H9 (cell line): ENCODE data around the gene ANGPT4. TPM values are rescaled to one million over a fixed set of nuclear protein-coding genes. Genes with fewer than 3 reads are reported as not detected.
A peak's percentile ranks its signal among the peaks of the same experiment; 100 is the strongest.

Source experiments
- DNase-seq: peaks from one replicate; pipeline ENCODE4 v3.0.0-alpha.2; 2017
- H2AFZ ChIP-seq: one replicate; pipeline ENCODE4 v1.6.1; 2013; ENCODE audit warnings: mild to moderate bottlenecking, low read length, control low read depth, moderate library complexity
- H2AK5ac ChIP-seq: 2 replicates; pipeline ENCODE4 v1.6.1; 2013; ENCODE audit warnings: low read length, control low read depth, mixed read lengths; ENCODE audit not compliant: insufficient read length
- H2BK120ac ChIP-seq: one replicate; pipeline ENCODE4 v1.6.1; 2013; ENCODE audit warnings: low read depth, mild to moderate bottlenecking, low read length, control low read depth, inconsistent platforms; ENCODE audit not compliant: poor library complexity, severe bottlenecking
- H2BK12ac ChIP-seq: 2 replicates; pipeline ENCODE4 v1.6.1; 2013; ENCODE audit warnings: low read length, control low read depth, mixed read lengths, low read depth; ENCODE audit not compliant: insufficient read length
- H2BK15ac ChIP-seq: 2 replicates; pipeline ENCODE4 v1.6.1; 2013; ENCODE audit warnings: low read depth, low read length, control low read depth
- H2BK20ac ChIP-seq: one replicate; pipeline ENCODE4 v1.6.1; 2013; ENCODE audit warnings: low read depth, mild to moderate bottlenecking, low read length, control low read depth, inconsistent platforms; ENCODE audit not compliant: poor library complexity, severe bottlenecking
- H2BK5ac ChIP-seq: 2 replicates; pipeline ENCODE4 v1.6.1; 2013; ENCODE audit warnings: low read length, control low read depth, mixed read lengths; ENCODE audit not compliant: insufficient read length
- H3K14ac ChIP-seq: 2 replicates; pipeline ENCODE4 v1.6.1; 2013; ENCODE audit warnings: low read length, control low read depth; ENCODE audit not compliant: insufficient read depth
- H3K18ac ChIP-seq: 2 replicates; pipeline ENCODE4 v1.6.1; 2013; ENCODE audit warnings: low read depth, mild to moderate bottlenecking, mixed read lengths, low read length, control low read depth; ENCODE audit not compliant: insufficient read length
- H3K23ac ChIP-seq: 2 replicates; pipeline ENCODE4 v1.6.1; 2013; ENCODE audit warnings: low read length, control low read depth, mixed read lengths, low read depth; ENCODE audit not compliant: insufficient read length
- H3K23me2 ChIP-seq: 2 replicates; pipeline ENCODE4 v1.6.1; 2013; ENCODE audit warnings: low read depth, mild to moderate bottlenecking, mixed read lengths, low read length, control low read depth; ENCODE audit not compliant: insufficient read length, poor library complexity, severe bottlenecking
- H3K27ac ChIP-seq: 2 replicates; pipeline ENCODE4 v1.5.1; 2013; ENCODE audit warnings: low read length, control low read depth, mixed read lengths, low read depth; ENCODE audit not compliant: insufficient read length
- H3K27me3 ChIP-seq: 2 replicates; pipeline ENCODE4 v1.6.1; 2013; ENCODE audit warnings: low read length, control low read depth, inconsistent platforms; ENCODE audit not compliant: insufficient read depth
- H3K4ac ChIP-seq: 2 replicates; pipeline ENCODE4 v1.6.1; 2013; ENCODE audit warnings: low read depth, mild to moderate bottlenecking, control low read depth, inconsistent platforms, low read length, moderate library complexity
- H3K4me1 ChIP-seq: 2 replicates; pipeline ENCODE4 v1.6.1; 2013; ENCODE audit warnings: low read length, control low read depth, inconsistent platforms; ENCODE audit not compliant: insufficient read depth
- H3K4me2 ChIP-seq: 2 replicates; pipeline ENCODE4 v1.6.1; 2013; ENCODE audit warnings: low read length, control low read depth, mixed read lengths; ENCODE audit not compliant: insufficient read length, insufficient read depth
- H3K56ac ChIP-seq: 2 replicates; pipeline ENCODE4 v1.6.1; 2013; ENCODE audit warnings: low read depth, mild to moderate bottlenecking, mixed read lengths, low read length, control low read depth; ENCODE audit not compliant: insufficient read length
- H3K79me1 ChIP-seq: 2 replicates; pipeline ENCODE4 v1.6.1; 2013; ENCODE audit warnings: low read depth, mild to moderate bottlenecking, moderate library complexity, low read length, control low read depth, inconsistent platforms; ENCODE audit not compliant: insufficient read depth, poor library complexity, severe bottlenecking
- H3K79me2 ChIP-seq: 2 replicates; pipeline ENCODE4 v1.6.1; 2013; ENCODE audit warnings: low read length, control low read depth, inconsistent platforms; ENCODE audit not compliant: insufficient read depth
- H3K9ac ChIP-seq: 2 replicates; pipeline ENCODE4 v1.6.1; 2013; ENCODE audit warnings: low read length, control low read depth, mixed read lengths; ENCODE audit not compliant: insufficient read length; ENCODE audit errors: extremely low read depth
- H3K9me3 ChIP-seq: one replicate; pipeline ENCODE4 v1.6.1; 2013; ENCODE audit warnings: low read depth, low read length, inconsistent platforms; ENCODE audit not compliant: control insufficient read depth
- H3T11ph ChIP-seq: one replicate; pipeline ENCODE4 v1.6.1; 2013; ENCODE audit warnings: mild to moderate bottlenecking, low read length, control low read depth, inconsistent platforms
- H4K20me1 ChIP-seq: one replicate; pipeline ENCODE4 v1.6.1; 2013; ENCODE audit not compliant: control insufficient read depth, insufficient read length, insufficient read depth
- H4K5ac ChIP-seq: 2 replicates; pipeline ENCODE4 v1.6.1; 2013; ENCODE audit warnings: low read depth, mild to moderate bottlenecking, mixed read lengths, low read length, control low read depth; ENCODE audit not compliant: insufficient read length
- H4K8ac ChIP-seq: replicated peaks from 2 replicates; pipeline ENCODE4 v1.6.1; 2013; ENCODE audit warnings: low read length, control low read depth, mixed read lengths, low read depth; ENCODE audit not compliant: insufficient read length
- H4K91ac ChIP-seq: 2 replicates; pipeline ENCODE4 v1.6.1; 2013; ENCODE audit warnings: low read depth, mild to moderate bottlenecking, moderate library complexity, mixed read lengths, low read length, control low read depth; ENCODE audit not compliant: insufficient read length
- H3K27ac Mint-ChIP-seq, 3 experiments: 2 replicates in 2 of 3; 3 replicates in 1 of 3; pipeline ENCODE4 v1.8.0; 2020 to 2021; ENCODE audit warnings: mixed read lengths in 3 of 3, mild to moderate bottlenecking in 1 of 3, moderate library complexity in 1 of 3
- H3K27me3 Mint-ChIP-seq: 2 replicates; pipeline ENCODE4 v1.8.0; 2021; ENCODE audit warnings: low read depth, mild to moderate bottlenecking, moderate library complexity, mixed read lengths
- H3K36me3 Mint-ChIP-seq, 3 experiments: 2 replicates in 2 of 3; 3 replicates in 1 of 3; pipeline ENCODE4 v1.8.0; 2020 to 2021; ENCODE audit warnings: low read depth in 3 of 3, mixed read lengths in 3 of 3; ENCODE audit not compliant: insufficient read depth in 1 of 3
- H3K4me1 Mint-ChIP-seq, 2 experiments: 2 replicates each; pipeline ENCODE4 v1.8.0; 2020; ENCODE audit warnings: mixed read lengths in 2 of 2
- H3K4me3 Mint-ChIP-seq, 2 experiments: 2 replicates in 1 of 2; 3 replicates in 1 of 2; pipeline ENCODE4 v1.8.0; 2020 to 2021; ENCODE audit warnings: mild to moderate bottlenecking in 2 of 2, mixed read lengths in 2 of 2, moderate library complexity in 1 of 2
- H3K9me3 Mint-ChIP-seq, 2 experiments: 2 replicates in 1 of 2; 3 replicates in 1 of 2; pipeline ENCODE4 v1.8.0; 2020; ENCODE audit warnings: mild to moderate bottlenecking in 2 of 2, mixed read lengths in 2 of 2, moderate library complexity in 1 of 2
- WGBS: extraction: QIAGEN DNeasy Blood & Tissue Kit; methylation state at CpG from one replicate; pipeline ENCODE4 v1.1.7; 2013; ENCODE audit warnings: missing lambda C conversion rate, low lambda C conversion rate, mixed read lengths; ENCODE audit not compliant: insufficient read length; ENCODE audit errors: extremely low coverage; 5-methylcytosine and 5-hydroxymethylcytosine counted together
- total RNA-seq: library from RNA; stranded (reverse); gene quantifications from 2 replicates; pipeline ENCODE4 v1.2.1, GENCODE V29; 2021
- TF ChIP-seq, protein P1 (sequence below): fragments of 200-600 bp; sonication (generic); conservative IDR thresholded peaks from 3 replicates; pipeline ENCODE4 v1.8.0; 2021; ENCODE audit warnings: antibody characterized with exemption, mild to moderate bottlenecking

The ANGPT4 gene
- total RNA-seq, 1 experiment from 2014 or later, result 0.11 TPM

DNA sequence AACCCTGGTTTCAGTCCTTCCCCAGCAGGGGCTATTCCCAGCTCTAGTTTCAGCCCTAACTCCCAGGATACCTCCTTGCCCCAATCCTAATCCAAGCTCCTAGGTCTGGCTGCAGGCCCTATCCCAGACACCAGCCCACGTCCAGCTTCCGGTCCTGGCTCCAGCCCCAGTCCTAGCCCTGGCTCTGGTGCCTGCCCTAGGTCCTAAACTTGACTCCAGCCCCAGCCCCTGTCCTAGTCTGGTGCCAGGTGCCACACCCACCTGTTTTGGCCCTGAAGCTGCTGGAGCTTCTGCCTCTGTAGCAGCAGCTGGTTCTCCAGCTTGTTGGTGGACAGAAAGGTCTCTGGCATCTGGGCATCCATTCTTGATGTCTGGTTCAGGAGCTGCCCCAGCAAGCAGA is 28.1 kb downstream of the ANGPT4 start:
- Histone ChIP-seq H3T11ph (no peak overlapping the region), H2BK15ac (no peak overlapping the region), H3K23me2 (no peaks in the 10 kb centered on the region), H3K9me3 (no peaks in the 10 kb centered on the region), H4K8ac (no peak overlapping the region), H4K91ac (no peak overlapping the region), H2BK12ac (no peak overlapping the region), H2AFZ (no peak overlapping the region), H3K4me1 (no peaks in the 10 kb centered on the region), H3K18ac (no peak overlapping the region), H3K4ac (no peak overlapping the region), H3K27me3 (0 out of 2 replicates have a peak, but pooled peaks cover 3% of the 10 kb centered on the region), H3K4me2 (no peak overlapping the region), H4K20me1 (no peaks in the 10 kb centered on the region), H3K79me1 (no peaks in the 10 kb centered on the region), H3K27ac (no peak overlapping the region), H2BK20ac (no peak overlapping the region), H3K14ac (no peak overlapping the region), H2BK120ac (no peak overlapping the region), H2BK5ac (no peak overlapping the region), H3K56ac (no peak overlapping the region), H3K23ac (no peak overlapping the region), H3K79me2 (no peaks in the 10 kb centered on the region), H2AK5ac (no peak overlapping the region), H3K9ac (no peak overlapping the region), H4K5ac (no peak overlapping the region)
- Mint-ChIP-seq H3K4me1 (peaks cover 11 to 20% of the 10 kb centered on the region in 2 experiments), H3K4me3 (no peak overlapping the region), H3K27me3 (peaks cover 33% of the 10 kb centered on the region), H3K9me3 (no peaks in the 10 kb centered on the region; a peak in 1 of 5 replicates), H3K36me3 (no peaks in the 10 kb centered on the region), H3K27ac (peak overlapping the region in 1 of 3 experiments; percentile 32; a peak in 1 of 7 replicates)
- no peak for DNase-seq
- no CpG with 5 or more reads among the region's 2 CpGs for WGBS
- TF ChIP-seq, protein P1, sequence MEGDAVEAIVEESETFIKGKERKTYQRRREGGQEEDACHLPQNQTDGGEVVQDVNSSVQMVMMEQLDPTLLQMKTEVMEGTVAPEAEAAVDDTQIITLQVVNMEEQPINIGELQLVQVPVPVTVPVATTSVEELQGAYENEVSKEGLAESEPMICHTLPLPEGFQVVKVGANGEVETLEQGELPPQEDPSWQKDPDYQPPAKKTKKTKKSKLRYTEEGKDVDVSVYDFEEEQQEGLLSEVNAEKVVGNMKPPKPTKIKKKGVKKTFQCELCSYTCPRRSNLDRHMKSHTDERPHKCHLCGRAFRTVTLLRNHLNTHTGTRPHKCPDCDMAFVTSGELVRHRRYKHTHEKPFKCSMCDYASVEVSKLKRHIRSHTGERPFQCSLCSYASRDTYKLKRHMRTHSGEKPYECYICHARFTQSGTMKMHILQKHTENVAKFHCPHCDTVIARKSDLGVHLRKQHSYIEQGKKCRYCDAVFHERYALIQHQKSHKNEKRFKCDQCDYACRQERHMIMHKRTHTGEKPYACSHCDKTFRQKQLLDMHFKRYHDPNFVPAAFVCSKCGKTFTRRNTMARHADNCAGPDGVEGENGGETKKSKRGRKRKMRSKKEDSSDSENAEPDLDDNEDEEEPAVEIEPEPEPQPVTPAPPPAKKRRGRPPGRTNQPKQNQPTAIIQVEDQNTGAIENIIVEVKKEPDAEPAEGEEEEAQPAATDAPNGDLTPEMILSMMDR, result no peak
